HG03139 (cell line): Measurements from ENCODE around the gene CD300LG.

Experiments
- ATAC-seq: cut with Tn5 transposase; IDR thresholded peaks from one replicate; pipeline ENCODE4 v1.9.1; 2021; ENCODE audit not compliant: unreplicated experiment

Gene CD300LG

GRCh38 chr17:43905400-43905984 is 58.5 kb downstream of the CD300LG start:
- no peak for ATAC-seq

GRCh38 chr17:43905985-43906852 is 59.2 kb downstream of the CD300LG start:
- no peak for ATAC-seq

- ATAC-seq = no peak
These were observed 60.0 kb downstream of the CD300LG start for GRCh38 chr17:43906951-43907424.

- ATAC-seq = no peak
These were observed 60.5 kb downstream of the CD300LG start, which contains the start of gene MPP2 for GRCh38 chr17:43907425-43907981. TSS of gene MPP2 (minus strand) at chr17:43907536. CDS start at chr17:43904460, 3,076 bp downstream.

- no peak for ATAC-seq
These were observed 61.2 kb downstream of the CD300LG start for GRCh38 chr17:43907998-43908721.

- no peak for ATAC-seq
These were observed 62.7 kb downstream of the CD300LG start for GRCh38 chr17:43909537-43910231.

GRCh38 chr17:43911904-43912303 is 64.9 kb downstream of the CD300LG start:
- no peak for ATAC-seq

- ATAC-seq = no peak
These were observed 65.8 kb downstream of the CD300LG start for GRCh38 chr17:43912635-43913304.
